ENCODE measurements around the gene UTP25.
"Not testable (repeated sequence)": the region's sequence is repeated elsewhere in the genome, so short reads cannot be mapped to it uniquely, and the experiment has no call there.

UTP25 gene

DNA sequence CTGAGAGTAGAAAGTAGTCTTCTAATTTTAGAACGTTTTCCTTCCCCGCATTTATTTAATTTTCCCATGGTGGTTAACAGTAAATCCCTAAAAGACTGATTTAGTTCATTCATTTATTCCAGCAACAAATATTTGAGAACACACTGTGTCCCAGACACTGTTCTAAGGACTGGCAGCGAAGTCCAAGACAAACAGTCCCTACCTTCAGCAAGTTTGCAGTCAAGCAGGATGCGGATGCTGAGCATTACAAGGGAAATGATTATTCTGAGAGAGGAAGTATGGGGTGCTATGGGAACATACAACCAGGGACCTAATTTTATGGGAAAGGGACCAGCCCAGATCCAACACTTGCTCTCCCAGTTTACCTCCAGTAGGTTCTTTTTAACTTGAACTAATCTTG lies 42.2 kb upstream of the UTP25 start:
- ChIA-PET CTCF (interaction anchor here (1.0 to 1.9 kb wide), 6 partner anchors 12 to 42 kb away, joined by 3 to 7 read pairs (median 4); partner anchors contain the start of gene UTP25), POLR2A (no interaction called here)
- TF ChIP-seq, protein P1, sequence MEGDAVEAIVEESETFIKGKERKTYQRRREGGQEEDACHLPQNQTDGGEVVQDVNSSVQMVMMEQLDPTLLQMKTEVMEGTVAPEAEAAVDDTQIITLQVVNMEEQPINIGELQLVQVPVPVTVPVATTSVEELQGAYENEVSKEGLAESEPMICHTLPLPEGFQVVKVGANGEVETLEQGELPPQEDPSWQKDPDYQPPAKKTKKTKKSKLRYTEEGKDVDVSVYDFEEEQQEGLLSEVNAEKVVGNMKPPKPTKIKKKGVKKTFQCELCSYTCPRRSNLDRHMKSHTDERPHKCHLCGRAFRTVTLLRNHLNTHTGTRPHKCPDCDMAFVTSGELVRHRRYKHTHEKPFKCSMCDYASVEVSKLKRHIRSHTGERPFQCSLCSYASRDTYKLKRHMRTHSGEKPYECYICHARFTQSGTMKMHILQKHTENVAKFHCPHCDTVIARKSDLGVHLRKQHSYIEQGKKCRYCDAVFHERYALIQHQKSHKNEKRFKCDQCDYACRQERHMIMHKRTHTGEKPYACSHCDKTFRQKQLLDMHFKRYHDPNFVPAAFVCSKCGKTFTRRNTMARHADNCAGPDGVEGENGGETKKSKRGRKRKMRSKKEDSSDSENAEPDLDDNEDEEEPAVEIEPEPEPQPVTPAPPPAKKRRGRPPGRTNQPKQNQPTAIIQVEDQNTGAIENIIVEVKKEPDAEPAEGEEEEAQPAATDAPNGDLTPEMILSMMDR (IDR thresholded peaks at IDR 0.05; ENCODE audit: control extremely low read depth, extremely low read depth, low read depth, missing control alignments) = no peak
- no peak for DNase-seq (ENCODE audit: extremely low spot score)

DNA sequence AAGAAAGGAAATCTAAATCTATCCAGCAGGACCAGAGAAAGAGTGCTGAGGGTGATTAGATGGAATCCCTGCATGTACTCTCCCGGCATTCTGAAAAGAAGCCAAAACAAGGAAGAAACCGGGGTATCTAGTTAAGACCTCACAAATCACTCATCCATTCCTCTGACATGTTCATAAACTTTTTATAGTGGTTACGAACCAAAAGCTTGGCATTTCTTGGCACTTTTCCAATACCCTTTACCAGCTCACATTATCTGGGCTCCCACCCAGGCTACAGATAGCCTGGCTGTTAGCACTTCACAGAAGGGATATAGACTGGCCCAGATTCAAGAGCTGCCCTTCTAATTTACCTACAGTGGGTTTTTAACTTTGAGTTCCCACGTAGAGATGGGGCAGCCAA lies 41.6 kb upstream of the UTP25 start:
- DNase-seq (ENCODE audit: extremely low spot score) = no peak
- TF ChIP-seq, protein P1 (IDR thresholded peaks at IDR 0.05; ENCODE audit: control extremely low read depth, extremely low read depth, low read depth, missing control alignments) = no peak
- ChIA-PET POLR2A (no interaction called here), CTCF (interaction anchor here (0.7 to 2.2 kb wide), 5 partner anchors 11 to 42 kb away, joined by 3 to 7 read pairs (median 3); partner anchors contain the start of gene UTP25)

GRCh38 chr1:209787551-209787950 lies 40.2 kb upstream of the UTP25 start:
- no peak for DNase-seq (ENCODE audit: extremely low spot score)
- ChIA-PET CTCF (interaction anchor here (0.9 to 2.2 kb wide), 9 partner anchors 10 to 51 kb away, joined by 3 to 13 read pairs (median 4); no protein-coding TSS in a partner anchor), POLR2A (interaction anchor here (0.5 to 1.1 kb wide), 2 partner anchors 18 to 57 kb away, joined by 3 read pairs; no protein-coding TSS in a partner anchor)

GRCh38 chr1:209789245-209789644 lies 38.5 kb upstream of the UTP25 start:
- ChIA-PET POLR2A (no interaction called here), CTCF (no interaction called here)
- no peak for DNase-seq (ENCODE audit: extremely low spot score)
- TF ChIP-seq, protein P1 (IDR thresholded peaks at IDR 0.05; ENCODE audit: control extremely low read depth, extremely low read depth, low read depth, missing control alignments) = no peak

More at GRCh38 chr1:209787551-209787950, 40.2 kb upstream of the UTP25 start:
- TF ChIP-seq, protein P1 (IDR thresholded peaks at IDR 0.05; ENCODE audit: control extremely low read depth, extremely low read depth, low read depth, missing control alignments) = no peak

GRCh38 chr1:209790286-209791193 lies 37.2 kb upstream of the UTP25 start:
- no peak for DNase-seq (ENCODE audit: extremely low spot score)
- POLR2A ChIA-PET = no interaction called here
- TF ChIP-seq, protein P1 (IDR thresholded peaks at IDR 0.05; ENCODE audit: control extremely low read depth, extremely low read depth, low read depth, missing control alignments) = no peak
- CTCF ChIA-PET = interaction anchor here (0.6 to 1.9 kb wide), 4 partner anchors 30 to 37 kb away, joined by 3 to 5 read pairs (median 4); partner anchors contain the start of gene UTP25

DNA sequence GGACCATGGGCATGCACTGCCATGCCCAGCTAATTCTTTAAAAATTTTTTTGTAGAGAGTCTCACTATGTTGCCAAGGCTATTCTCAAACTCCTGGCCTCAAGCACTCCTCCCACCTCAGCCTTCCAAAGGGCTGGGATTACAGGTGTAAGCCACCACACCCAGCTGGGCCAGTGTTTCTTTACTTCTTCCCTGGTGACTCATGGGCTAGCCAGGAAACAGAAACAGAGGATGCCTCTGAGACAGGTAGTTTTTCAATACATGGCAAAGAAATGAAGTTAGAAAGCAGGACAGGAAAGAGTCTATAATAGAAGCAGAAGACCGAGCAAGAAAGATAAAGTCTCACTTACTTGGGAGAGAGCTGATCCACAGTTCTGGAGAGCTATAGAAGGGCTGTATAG lies 35.9 kb upstream of the UTP25 start:
- DNase-seq (ENCODE audit: extremely low spot score) = no peak
- TF ChIP-seq, protein P1 (IDR thresholded peaks at IDR 0.05; ENCODE audit: control extremely low read depth, extremely low read depth, low read depth, missing control alignments) = no peak
- POLR2A ChIA-PET = no interaction called here
- CTCF ChIA-PET = interaction anchor here (1.5 to 1.9 kb wide), 2 partner anchors 29 to 32 kb away, joined by 4 read pairs; no protein-coding TSS in a partner anchor

GRCh38 chr1:209793711-209794110 lies 34.1 kb upstream of the UTP25 start:
- DNase-seq (ENCODE audit: extremely low spot score); POLR2A ChIA-PET: not testable (repeated sequence)
- CTCF ChIA-PET = interaction anchor here (1.0 to 1.1 kb wide), 2 partner anchors 28 to 29 kb away, joined by 3 to 6 read pairs; no protein-coding TSS in a partner anchor

Measured in GM10248 (cell line).